DOHH2 (cell line): ENCODE data around the gene CREB5.

Source experiments
- EZH2phosphoT487 ChIP-seq: fragments of 200-600 bp; sonication (generic); IDR thresholded peaks from 2 replicates; pipeline ENCODE4 v1.6.1; 2017; ENCODE audit warnings: borderline replicate concordance, mild to moderate bottlenecking, antibody characterized with exemption, low read length, moderate library complexity, mixed read lengths
- TF ChIP-seq, protein P1 (sequence below): fragments of 200-600 bp; sonication (generic); IDR thresholded peaks from one replicate; pipeline ENCODE4 v1.5.1; 2014; ENCODE audit warnings: antibody characterized with exemption, mild to moderate bottlenecking, low read depth, low read length; ENCODE audit not compliant: poor library complexity, severe bottlenecking

GRCh38 chr7:28747854-28748253 is 335.5 kb downstream of the CREB5 start:
- TF ChIP-seq, protein P1, sequence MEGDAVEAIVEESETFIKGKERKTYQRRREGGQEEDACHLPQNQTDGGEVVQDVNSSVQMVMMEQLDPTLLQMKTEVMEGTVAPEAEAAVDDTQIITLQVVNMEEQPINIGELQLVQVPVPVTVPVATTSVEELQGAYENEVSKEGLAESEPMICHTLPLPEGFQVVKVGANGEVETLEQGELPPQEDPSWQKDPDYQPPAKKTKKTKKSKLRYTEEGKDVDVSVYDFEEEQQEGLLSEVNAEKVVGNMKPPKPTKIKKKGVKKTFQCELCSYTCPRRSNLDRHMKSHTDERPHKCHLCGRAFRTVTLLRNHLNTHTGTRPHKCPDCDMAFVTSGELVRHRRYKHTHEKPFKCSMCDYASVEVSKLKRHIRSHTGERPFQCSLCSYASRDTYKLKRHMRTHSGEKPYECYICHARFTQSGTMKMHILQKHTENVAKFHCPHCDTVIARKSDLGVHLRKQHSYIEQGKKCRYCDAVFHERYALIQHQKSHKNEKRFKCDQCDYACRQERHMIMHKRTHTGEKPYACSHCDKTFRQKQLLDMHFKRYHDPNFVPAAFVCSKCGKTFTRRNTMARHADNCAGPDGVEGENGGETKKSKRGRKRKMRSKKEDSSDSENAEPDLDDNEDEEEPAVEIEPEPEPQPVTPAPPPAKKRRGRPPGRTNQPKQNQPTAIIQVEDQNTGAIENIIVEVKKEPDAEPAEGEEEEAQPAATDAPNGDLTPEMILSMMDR, result no peak
- no peak for TF ChIP-seq EZH2phosphoT487
